HG03175 (cell line): ENCODE results near the gene TPD52L1.
"Not testable (repeated sequence)": the region's sequence is repeated elsewhere in the genome, so short reads cannot be mapped to it uniquely, and the experiment has no call there.

ENCODE experiments used
- ATAC-seq: cut with Tn5 transposase; IDR thresholded peaks from one replicate; pipeline ENCODE4 v1.9.1; 2021; ENCODE audit warnings: mild to moderate bottlenecking, moderate library complexity; ENCODE audit not compliant: unreplicated experiment

The TPD52L1 gene, protein sequence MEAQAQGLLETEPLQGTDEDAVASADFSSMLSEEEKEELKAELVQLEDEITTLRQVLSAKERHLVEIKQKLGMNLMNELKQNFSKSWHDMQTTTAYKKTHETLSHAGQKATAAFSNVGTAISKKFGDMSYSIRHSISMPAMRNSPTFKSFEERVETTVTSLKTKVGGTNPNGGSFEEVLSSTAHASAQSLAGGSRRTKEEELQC

DNA sequence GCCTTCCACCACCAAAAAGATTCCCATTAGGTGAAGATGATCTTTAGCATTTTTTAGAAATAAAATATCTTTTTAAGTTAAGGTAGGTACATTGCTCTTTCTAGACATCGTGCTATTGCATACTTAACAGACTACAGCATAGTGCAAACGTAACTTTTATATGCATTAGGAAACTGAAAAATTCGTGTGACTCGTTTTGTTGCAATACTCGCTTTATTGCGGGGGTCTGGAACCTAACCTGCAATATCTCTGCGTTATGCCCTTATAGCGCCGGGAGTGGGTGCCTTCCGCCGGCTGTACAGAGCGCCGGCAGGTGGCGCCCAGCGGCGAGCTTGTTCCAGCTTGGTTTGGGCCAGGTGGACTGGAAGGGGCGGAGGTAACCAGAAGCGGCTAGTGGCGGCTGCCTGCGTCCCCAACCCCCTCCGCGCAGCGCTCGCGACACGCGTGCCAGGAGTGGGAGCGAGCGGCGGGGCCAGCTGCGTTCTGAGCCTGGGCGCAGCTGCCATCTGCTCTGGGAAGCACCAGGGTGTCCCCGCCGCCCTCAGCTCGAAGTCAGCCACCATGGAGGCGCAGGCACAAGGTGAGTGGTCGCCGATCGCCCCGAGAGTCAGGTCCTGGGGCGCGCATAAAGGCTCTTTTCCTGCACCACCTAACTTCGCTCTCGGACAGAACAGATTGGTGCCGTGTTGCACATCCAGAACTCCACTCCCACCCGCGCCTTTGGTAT lies at the start of gene TPD52L1:
TPD52L1 (plus strand) TSS at position 383 of the 727 bp plus-strand sequence; CDS start at position 562, 179 bp downstream.
- ATAC-seq: peak; percentile 96

DNA sequence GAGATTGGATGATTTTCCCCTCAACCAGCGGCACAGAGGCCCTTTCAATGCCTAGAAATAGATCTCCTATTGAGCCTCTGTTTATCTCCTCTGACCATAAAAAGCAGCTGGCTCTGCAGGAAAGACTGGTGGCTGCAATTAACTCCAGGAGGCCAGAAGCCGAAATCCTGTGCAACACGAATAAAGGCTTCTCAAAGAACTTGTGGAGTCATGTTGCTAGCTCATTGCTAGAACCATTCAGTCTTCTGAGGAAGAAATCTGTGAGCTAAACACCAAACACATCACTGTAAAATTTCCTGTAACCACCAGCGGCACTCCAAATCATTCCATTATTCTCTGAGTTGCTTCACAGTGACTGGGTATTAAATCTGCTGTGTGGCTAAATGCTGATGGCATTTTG lies 49.1 kb upstream of the TPD52L1 start:
- ATAC-seq: no peak

DNA sequence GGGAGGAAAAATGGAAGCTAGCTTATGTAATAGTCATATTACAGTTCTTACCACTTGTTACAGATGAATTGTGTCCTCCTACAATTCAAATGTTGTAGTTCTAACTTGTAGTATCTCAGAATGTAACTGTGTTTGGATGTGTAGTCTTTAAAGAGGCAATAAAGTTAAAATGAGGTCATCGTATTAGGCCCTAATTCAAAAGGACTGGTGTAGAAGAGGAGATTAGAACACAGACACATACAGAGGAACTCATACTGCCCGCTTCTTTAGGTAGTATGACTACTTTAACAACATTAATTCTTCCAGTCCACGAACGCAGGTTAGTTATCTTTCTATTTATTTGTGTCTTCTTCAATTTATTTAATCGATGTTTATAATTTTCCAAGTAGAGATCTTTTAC lies 46.5 kb upstream of the TPD52L1 start:
- no peak for ATAC-seq

- no peak for ATAC-seq
These were observed 45.7 kb upstream of the TPD52L1 start for GRCh38 chr6:125107896-125108295.

DNA sequence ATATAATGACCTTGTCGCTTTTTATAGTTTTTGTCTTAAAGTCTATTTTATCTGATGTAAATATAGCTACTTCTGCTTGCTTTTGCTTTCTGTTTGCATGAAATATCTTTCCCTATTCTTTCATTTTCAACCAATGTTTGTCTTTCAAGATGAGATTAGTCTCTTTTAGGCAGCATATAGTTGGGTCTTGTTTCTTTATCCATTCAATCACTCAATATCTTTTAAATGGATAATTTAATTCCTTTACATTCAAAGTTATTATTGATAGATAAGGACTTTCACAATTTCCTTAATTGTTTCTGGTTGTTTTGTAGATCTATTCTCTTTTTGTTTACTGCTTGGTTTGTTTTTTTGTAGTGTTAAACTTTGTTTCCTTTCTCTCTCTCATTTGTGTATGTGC lies 43.5 kb upstream of the TPD52L1 start:
- no peak for ATAC-seq

GRCh38 chr6:125111219-125111983 lies 42.2 kb upstream of the TPD52L1 start:
- no peak for ATAC-seq

GRCh38 chr6:125112934-125113333 lies 40.6 kb upstream of the TPD52L1 start:
- ATAC-seq: no peak

DNA sequence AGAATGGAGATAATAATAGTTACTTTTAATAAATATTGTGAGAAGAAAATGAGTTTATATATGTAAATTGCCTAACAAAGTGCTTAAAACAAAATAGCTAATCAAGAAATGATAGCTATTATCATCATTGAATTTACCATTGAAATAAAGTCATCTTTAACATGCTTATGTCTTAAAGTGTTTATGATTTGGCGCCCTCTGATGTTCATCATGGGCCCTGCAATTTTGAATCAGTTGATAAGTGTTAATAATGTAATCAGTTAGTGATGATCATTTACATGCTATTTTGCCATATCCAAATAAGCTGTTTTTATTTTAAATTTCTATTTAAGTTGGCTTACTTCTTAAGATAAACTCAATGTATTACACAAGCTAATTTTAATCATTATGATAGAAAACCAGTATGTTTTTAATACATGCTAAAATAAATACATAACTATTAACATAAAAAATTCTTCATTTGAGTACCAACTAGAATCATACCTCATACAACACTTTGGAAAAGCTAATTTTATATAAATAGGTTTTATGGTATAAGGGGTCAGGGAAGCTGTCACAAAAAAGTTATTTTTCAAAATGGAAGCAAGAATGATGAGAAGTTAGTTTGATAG lies 39.2 kb upstream of the TPD52L1 start:
- peak; percentile 57 for ATAC-seq

DNA sequence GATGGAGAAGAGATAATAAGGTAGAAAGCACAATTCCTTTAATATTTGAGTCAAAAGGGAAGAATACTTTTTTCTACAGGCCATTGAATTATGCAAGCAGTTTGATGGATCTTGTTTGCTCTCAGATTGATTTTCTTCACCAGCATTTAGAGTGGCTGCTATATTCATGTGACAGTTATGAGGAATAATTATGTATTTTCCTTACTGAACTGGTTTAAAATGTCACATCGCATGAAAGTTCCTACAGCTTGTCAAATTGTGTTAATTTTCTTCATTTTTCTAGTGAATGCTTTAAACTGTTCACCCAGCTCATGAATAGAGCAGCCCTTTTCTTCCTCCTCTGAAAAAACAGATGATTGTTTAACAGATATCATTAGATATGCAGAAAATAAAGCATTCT lies 37.4 kb upstream of the TPD52L1 start:
- no peak for ATAC-seq

DNA sequence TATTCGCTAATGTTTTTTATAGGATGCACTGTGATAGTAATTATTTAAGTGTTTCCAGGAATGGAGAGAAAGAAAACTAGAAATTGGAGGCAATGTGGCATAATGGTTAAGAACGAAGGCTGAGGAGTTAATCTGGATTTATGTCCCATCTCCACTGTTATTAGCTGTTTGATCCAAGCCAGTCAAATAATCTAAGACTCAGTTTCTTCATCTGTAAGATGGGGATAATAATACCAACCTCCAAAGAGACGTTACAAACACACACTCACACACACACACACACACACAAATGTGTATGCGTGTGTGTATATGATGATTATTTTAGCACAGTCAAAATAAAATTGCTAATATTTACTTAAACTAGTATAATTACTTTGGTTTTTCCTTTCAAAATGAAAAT lies 36.9 kb upstream of the TPD52L1 start:
- no peak for ATAC-seq

- no peak for ATAC-seq
These were observed 35.8 kb upstream of the TPD52L1 start for GRCh38 chr6:125117818-125118217.

DNA sequence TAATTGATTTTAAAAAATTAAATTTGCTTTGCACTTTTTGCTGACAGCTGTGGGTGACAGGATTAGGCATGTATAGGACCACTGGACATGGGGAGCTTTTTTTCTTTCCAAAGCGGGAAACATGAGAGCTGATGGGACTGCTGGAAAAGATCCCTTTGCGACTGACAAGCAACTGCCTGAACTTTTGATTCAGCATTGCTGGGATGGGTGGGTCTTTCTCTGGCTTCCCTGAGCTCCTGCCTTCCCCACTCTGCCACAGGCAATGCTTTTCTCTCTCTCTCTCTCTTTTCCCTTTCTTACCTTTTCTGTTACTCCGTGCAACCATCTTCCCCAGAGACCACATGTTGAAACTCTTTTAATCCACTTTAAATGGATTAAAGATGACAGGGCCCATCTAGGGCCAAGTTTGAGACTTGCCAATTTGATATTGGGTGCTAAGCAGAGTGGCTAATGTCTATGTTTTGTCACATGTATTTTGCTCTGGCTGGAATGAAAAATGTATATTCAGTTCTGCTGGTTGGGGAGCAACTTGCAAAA lies 33.5 kb upstream of the TPD52L1 start:
- ATAC-seq: no peak

GRCh38 chr6:125121894-125122293 lies 31.7 kb upstream of the TPD52L1 start:
- ATAC-seq: no peak

GRCh38 chr6:125123051-125123450 lies 30.5 kb upstream of the TPD52L1 start:
- ATAC-seq: no peak

- ATAC-seq: no peak
These were observed 30.0 kb upstream of the TPD52L1 start for GRCh38 chr6:125123468-125124048.

- no peak for ATAC-seq
These were observed 29.4 kb upstream of the TPD52L1 start for GRCh38 chr6:125124049-125124669.

DNA sequence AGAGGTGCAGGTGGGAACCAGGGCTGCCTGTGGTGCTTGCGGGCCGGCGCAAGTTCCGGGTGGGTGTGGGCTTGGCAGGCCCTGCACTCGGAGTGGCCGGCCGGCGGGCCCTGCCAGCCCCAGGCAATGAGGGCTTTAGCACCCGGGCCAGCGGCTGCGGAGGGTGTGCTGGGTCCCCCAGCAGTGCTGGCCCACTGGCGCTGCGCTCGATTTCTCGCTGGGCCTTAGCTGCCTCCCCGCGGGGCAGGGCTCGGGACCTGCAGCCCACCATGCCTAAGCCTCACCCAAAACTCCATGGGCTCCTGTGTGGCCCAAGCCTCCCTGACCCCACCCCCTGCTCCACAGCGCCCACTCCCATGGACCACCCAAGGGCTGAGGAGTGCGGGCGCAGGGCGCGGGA lies 27.7 kb upstream of the TPD52L1 start:
- ATAC-seq: not testable (repeated sequence)

DNA sequence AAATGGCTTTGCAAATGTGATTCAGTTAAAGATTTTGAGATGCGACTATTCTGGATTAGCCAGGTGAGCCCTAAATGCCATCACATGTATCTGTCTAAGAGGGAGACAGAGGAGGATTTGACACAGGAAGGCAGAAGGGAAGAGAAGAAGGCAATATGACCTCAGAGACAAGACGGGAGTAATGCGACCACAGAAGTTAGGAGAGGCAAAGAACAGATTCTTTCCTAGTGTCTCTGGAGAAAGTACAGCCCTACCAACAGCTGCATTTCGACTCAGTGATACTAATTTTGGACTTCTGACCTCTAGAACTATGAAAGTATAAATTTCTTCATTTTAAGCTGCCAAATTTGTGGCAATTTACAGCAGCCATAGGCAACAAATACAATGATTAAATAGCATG lies 24.2 kb upstream of the TPD52L1 start:
- no peak for ATAC-seq

- no peak for ATAC-seq
These were observed 21.5 kb upstream of the TPD52L1 start for GRCh38 chr6:125132058-125132457.

- no peak for ATAC-seq
These were observed 17.2 kb upstream of the TPD52L1 start for GRCh38 chr6:125136378-125136777.
